Panc1 (cell line): ENCODE results near the gene PPIL4. TPM values are rescaled to one million over a fixed set of nuclear protein-coding genes. Genes with fewer than 3 reads are reported as not detected.

Source experiments
- ATAC-seq: fragments of 200-7000 bp; cut with Tn5 transposase; 2 replicates; pipeline ENCODE4 v1.9.1; 2020; ENCODE audit warnings: mild to moderate bottlenecking, moderate library complexity
- BruUV-seq: library from RNA; stranded (reverse); fragments of 400-500 nt; replicated peaks from 2 replicates; lab custom pipeline; 2021; lab: Mats Ljungman, UMichigan
- CTCF ChIA-PET: fragments of 300-600 bp; sonication (Branson Sonifier 250); formaldehyde crosslinking; loops from one replicate; lab custom pipeline; 2022; ENCODE audit warnings: antibody characterized with exemption; lab: Charles Lee
- POLR2A ChIA-PET: fragments of 300-600 bp; sonication (Branson Sonifier 250); formaldehyde crosslinking; loops from one replicate; lab custom pipeline; 2022; ENCODE audit warnings: antibody characterized with exemption; lab: Charles Lee
- DNase-seq: peaks from one replicate; pipeline ENCODE4 v3.0.0-alpha.2; 2010; ENCODE audit warnings: low read depth, low spot score
- H3K27ac ChIP-seq: 2 replicates; pipeline ENCODE4 v1.5.1; 2011; ENCODE audit warnings: mild to moderate bottlenecking, low read length, inconsistent platforms
- H3K27me3 ChIP-seq: fragments of 200-500 bp; sonication (Bioruptor generic); 2 replicates; pipeline ENCODE4 v1.6.0; 2014; ENCODE audit warnings: low read length, inconsistent platforms; ENCODE audit not compliant: control insufficient read depth, insufficient read depth
- H3K36me3 ChIP-seq: fragments of 200-500 bp; sonication (Bioruptor generic); 2 replicates; pipeline ENCODE4 v1.5.1; 2014; ENCODE audit warnings: inconsistent platforms, mild to moderate bottlenecking, low read length, moderate library complexity; ENCODE audit not compliant: control insufficient read depth, insufficient read depth
- H3K4me1 ChIP-seq: 2 replicates; pipeline ENCODE4 v1.5.1; 2011; ENCODE audit warnings: inconsistent platforms, mild to moderate bottlenecking, low read length, moderate library complexity; ENCODE audit not compliant: control insufficient read depth, insufficient read depth
- H3K4me3 ChIP-seq, 2 experiments: 2 replicates each; pipeline ENCODE4 v1.5.1; 2011 to 2012; ENCODE audit warnings: low read depth in 2 of 2, low read length in 2 of 2, mild to moderate bottlenecking in 2 of 2, inconsistent platforms in 1 of 2, moderate library complexity in 1 of 2
- H3K9me3 ChIP-seq: fragments of 200-500 bp; sonication (Bioruptor generic); 2 replicates; pipeline ENCODE4 v1.5.1; 2014; ENCODE audit warnings: low read depth, mild to moderate bottlenecking, inconsistent platforms, low read length, moderate library complexity; ENCODE audit not compliant: control insufficient read depth, insufficient read depth
- POLR2AphosphoS5 ChIP-seq: IDR thresholded peaks from 2 replicates; pipeline ENCODE4 v1.6.1; 2012; ENCODE audit warnings: mild to moderate bottlenecking, low read depth, low read length, moderate library complexity
- SIN3A ChIP-seq: IDR thresholded peaks from 2 replicates; pipeline ENCODE4 v1.6.1; 2012; ENCODE audit warnings: low read depth, mild to moderate bottlenecking, low read length, moderate library complexity, borderline replicate concordance; ENCODE audit not compliant: insufficient read depth
- TCF7L2 ChIP-seq: IDR thresholded peaks from 2 replicates; pipeline ENCODE4 v1.6.1; 2011; ENCODE audit warnings: mild to moderate bottlenecking, low read depth, low read length, inconsistent platforms
- in situ Hi-C: cut with HindIII; loops from 2 replicates; pipeline ENCODE4 v1.10.0; 2016; ENCODE audit warnings: low sequenced_read_pairs, low pct_unique_long_range_greater_than_20kb
- intact Hi-C: fragments of 100-400 bp; cut with micrococcal nuclease; formaldehyde crosslinking; loops from one replicate; pipeline ENCODE4 v1.10.0; 2022; ENCODE audit not compliant: unreplicated experiment
- total RNA-seq: library from RNA; stranded (reverse); gene quantifications from one replicate; pipeline ENCODE4 v1.2.1, GENCODE V29; 2021; ENCODE audit not compliant: unreplicated experiment
- TF ChIP-seq, protein P1 (sequence below): fragments of 450-650 bp; IDR thresholded peaks from 2 replicates; pipeline ENCODE4 v1.5.1; 2017; ENCODE audit warnings: mild to moderate bottlenecking
- TF ChIP-seq, protein P2 (sequence below), 2 experiments: IDR thresholded peaks; 2 replicates each; pipeline ENCODE4 v1.6.1; 2011 to 2012; ENCODE audit warnings: low read depth in 2 of 2, control low read depth in 1 of 2, low read length in 1 of 2, mild to moderate bottlenecking in 1 of 2, moderate library complexity in 1 of 2; ENCODE audit not compliant: insufficient read depth in 1 of 2

The PPIL4 gene
- total RNA-seq, 1 experiment from 2014 or later = 19.9 TPM

DNA sequence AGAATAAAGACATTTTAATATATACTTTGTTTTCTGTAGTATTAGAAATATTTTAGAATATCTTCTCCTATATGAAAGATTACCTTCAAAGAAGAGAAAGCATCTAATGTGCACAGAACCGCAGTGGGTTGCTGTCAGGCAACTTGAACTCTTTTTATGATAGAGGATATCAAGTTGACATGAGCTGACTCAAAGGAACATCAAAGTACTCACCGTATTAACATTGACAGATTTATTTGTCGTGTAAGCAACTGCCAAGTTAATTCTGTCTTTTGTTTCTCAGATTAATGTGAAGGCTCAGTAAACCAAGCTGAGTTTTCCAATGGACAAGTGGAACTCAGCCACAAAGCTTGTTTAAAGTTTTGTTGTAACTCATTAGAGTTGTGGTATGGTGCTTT, 18.1 kb upstream of the PPIL4 start:
- BruUV-seq = no TSS peak
- Histone ChIP-seq H3K4me1 (0 out of 2 replicates have a peak, but pooled peaks cover 4% of the 10 kb centered on the region), H3K36me3 (no peaks in the 10 kb centered on the region), H3K27ac (no peak overlapping the region), H3K27me3 (peaks cover 5% of the 10 kb centered on the region; the same call in 1 of the 2 replicates), H3K4me3 (no peak overlapping the region), H3K9me3 (no peaks in the 10 kb centered on the region)
- intact Hi-C loops = loop anchor here (10.0 kb wide), 1 partner anchor 81 kb away; the partner anchor contains the start of gene KATNA1
- TF ChIP-seq POLR2AphosphoS5 (no peak), TCF7L2 (no peak), SIN3A (no peak)
- TF ChIP-seq, protein P1, sequence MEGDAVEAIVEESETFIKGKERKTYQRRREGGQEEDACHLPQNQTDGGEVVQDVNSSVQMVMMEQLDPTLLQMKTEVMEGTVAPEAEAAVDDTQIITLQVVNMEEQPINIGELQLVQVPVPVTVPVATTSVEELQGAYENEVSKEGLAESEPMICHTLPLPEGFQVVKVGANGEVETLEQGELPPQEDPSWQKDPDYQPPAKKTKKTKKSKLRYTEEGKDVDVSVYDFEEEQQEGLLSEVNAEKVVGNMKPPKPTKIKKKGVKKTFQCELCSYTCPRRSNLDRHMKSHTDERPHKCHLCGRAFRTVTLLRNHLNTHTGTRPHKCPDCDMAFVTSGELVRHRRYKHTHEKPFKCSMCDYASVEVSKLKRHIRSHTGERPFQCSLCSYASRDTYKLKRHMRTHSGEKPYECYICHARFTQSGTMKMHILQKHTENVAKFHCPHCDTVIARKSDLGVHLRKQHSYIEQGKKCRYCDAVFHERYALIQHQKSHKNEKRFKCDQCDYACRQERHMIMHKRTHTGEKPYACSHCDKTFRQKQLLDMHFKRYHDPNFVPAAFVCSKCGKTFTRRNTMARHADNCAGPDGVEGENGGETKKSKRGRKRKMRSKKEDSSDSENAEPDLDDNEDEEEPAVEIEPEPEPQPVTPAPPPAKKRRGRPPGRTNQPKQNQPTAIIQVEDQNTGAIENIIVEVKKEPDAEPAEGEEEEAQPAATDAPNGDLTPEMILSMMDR = no peak
- TF ChIP-seq, protein P2, sequence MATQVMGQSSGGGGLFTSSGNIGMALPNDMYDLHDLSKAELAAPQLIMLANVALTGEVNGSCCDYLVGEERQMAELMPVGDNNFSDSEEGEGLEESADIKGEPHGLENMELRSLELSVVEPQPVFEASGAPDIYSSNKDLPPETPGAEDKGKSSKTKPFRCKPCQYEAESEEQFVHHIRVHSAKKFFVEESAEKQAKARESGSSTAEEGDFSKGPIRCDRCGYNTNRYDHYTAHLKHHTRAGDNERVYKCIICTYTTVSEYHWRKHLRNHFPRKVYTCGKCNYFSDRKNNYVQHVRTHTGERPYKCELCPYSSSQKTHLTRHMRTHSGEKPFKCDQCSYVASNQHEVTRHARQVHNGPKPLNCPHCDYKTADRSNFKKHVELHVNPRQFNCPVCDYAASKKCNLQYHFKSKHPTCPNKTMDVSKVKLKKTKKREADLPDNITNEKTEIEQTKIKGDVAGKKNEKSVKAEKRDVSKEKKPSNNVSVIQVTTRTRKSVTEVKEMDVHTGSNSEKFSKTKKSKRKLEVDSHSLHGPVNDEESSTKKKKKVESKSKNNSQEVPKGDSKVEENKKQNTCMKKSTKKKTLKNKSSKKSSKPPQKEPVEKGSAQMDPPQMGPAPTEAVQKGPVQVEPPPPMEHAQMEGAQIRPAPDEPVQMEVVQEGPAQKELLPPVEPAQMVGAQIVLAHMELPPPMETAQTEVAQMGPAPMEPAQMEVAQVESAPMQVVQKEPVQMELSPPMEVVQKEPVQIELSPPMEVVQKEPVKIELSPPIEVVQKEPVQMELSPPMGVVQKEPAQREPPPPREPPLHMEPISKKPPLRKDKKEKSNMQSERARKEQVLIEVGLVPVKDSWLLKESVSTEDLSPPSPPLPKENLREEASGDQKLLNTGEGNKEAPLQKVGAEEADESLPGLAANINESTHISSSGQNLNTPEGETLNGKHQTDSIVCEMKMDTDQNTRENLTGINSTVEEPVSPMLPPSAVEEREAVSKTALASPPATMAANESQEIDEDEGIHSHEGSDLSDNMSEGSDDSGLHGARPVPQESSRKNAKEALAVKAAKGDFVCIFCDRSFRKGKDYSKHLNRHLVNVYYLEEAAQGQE (IDR thresholded peaks at IDR 0.05; ENCODE audit: insufficient read depth in 1 of 2, low read depth in 2 of 2, low read length in 1 of 2) = no peak
- ChIA-PET POLR2A (no interaction called here), CTCF (interaction anchor here (0.7 kb wide), 1 partner anchor 36 kb away, joined by 4 read pairs; no protein-coding TSS in a partner anchor)
- in situ Hi-C loops = no loop called here
- DNase-seq = no peak
- no peak for ATAC-seq

DNA sequence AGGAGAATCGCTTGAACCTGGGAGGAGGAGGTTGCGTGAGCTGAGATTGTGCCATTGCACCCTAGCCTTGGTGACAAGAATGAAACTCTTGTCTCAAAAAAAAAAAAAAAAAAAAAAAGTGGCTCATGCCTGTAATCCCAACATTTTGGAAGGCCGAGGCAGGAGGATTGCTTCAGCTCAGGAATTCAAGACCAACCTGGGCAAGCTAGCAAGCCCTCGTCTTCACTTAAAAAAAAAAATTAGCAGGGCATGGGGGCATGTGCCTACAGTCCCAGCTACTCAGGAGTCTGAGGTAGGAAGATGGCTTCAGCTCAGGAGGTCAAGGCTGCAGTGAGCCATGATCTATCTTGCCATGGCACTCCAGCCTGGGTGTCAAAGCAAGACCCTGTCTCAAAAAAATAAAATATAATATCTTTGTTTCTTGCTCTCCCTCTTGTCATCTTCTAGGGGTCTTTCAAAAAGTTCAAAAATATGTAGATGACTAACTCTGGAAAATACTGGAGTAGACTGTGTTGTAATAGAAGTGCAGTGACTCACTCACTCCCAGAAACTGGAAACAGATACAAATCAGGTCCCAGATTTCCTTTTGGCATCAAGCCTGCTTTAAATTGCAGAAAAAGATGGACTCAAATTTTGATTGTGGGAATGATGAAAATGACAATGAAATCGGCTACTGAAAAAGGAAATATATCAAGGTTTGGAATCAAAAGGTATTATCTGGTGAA, 17.5 kb upstream of the PPIL4 start:
- H3K27ac ChIP-seq = no peak overlapping the region
- no peak overlapping the region for H3K4me3 ChIP-seq
- in situ Hi-C loops = no loop called here
- H3K9me3 ChIP-seq = no peaks in the 10 kb centered on the region
- no peak for DNase-seq
- no peak for ATAC-seq
- 0 out of 2 replicates have a peak, but pooled peaks cover 4% of the 10 kb centered on the region for H3K4me1 ChIP-seq
- TF ChIP-seq, protein P2 (IDR thresholded peaks at IDR 0.05; ENCODE audit: insufficient read depth in 1 of 2, low read depth in 2 of 2, low read length in 1 of 2) = no peak
- TF ChIP-seq TCF7L2 (no peak), POLR2AphosphoS5 (no peak), SIN3A (no peak)
- TF ChIP-seq, protein P1 = no peak
- CTCF ChIA-PET = no interaction called here
- peaks cover 5% of the 10 kb centered on the region; the same call in 1 of the 2 replicates for H3K27me3 ChIP-seq
- H3K36me3 ChIP-seq = no peaks in the 10 kb centered on the region
- BruUV-seq = no TSS peak
- intact Hi-C loops = loop anchor here (10.0 kb wide), 1 partner anchor 81 kb away; the partner anchor contains the start of gene KATNA1
- POLR2A ChIA-PET = interaction anchor here (0.7 kb wide), 1 partner anchor 18 kb away, joined by 8 read pairs; no protein-coding TSS in a partner anchor
